Neural cell (in vitro differentiated cells): Measurements from ENCODE around the gene PACSIN2. TPM values are rescaled to one million over a fixed set of nuclear protein-coding genes. Genes with fewer than 3 reads are reported as not detected.

ENCODE experiments used
- H2AFZ ChIP-seq: fragments of 200-600, 300-800 bp; sonication (generic), shearing (Covaris generic); 2 replicates; pipeline ENCODE4 v1.6.0; 2014; ENCODE audit warnings: low read depth, mild to moderate bottlenecking, antibody characterized with exemption, low read length, moderate library complexity
- H3F3A ChIP-seq: fragments of 200-600 bp; shearing (Covaris generic); 2 replicates; pipeline ENCODE4 v1.6.1; 2016; ENCODE audit warnings: mild to moderate bottlenecking, moderate library complexity, mixed read lengths, antibody characterized with exemption, low read length; ENCODE audit not compliant: insufficient read depth, poor library complexity, severe bottlenecking
- H3K27ac ChIP-seq: fragments of 200-600, 300-800 bp; sonication (generic), shearing (Covaris generic); 2 replicates; pipeline ENCODE4 v1.5.1; 2014; ENCODE audit warnings: mild to moderate bottlenecking, low read length, moderate library complexity
- H3K27me3 ChIP-seq: fragments of 300-800, 200-600 bp; sonication (generic), shearing (Covaris generic); 2 replicates; pipeline ENCODE4 v1.6.0; 2014; ENCODE audit warnings: mild to moderate bottlenecking, low read depth, low read length, moderate library complexity; ENCODE audit not compliant: insufficient read depth
- H3K36me3 ChIP-seq: fragments of 300-800, 200-600 bp; sonication (generic), shearing (Covaris generic); 2 replicates; pipeline ENCODE4 v1.5.1; 2014; ENCODE audit warnings: mild to moderate bottlenecking, antibody characterized with exemption, low read length, moderate library complexity; ENCODE audit not compliant: insufficient read depth
- H3K4me2 ChIP-seq: fragments of 300-800, 200-600 bp; sonication (generic), shearing (Covaris generic); 2 replicates; pipeline ENCODE4 v1.6.0; 2014; ENCODE audit warnings: mild to moderate bottlenecking, low read length
- H3K4me3 ChIP-seq: fragments of 300-800, 200-600 bp; sonication (generic), shearing (Covaris generic); 2 replicates; pipeline ENCODE4 v1.5.1; 2014; ENCODE audit warnings: mild to moderate bottlenecking, low read length, moderate library complexity
- H3K79me2 ChIP-seq: fragments of 200-600 bp; shearing (Covaris generic); replicated peaks from 2 replicates; pipeline ENCODE4 v1.6.0; 2014; ENCODE audit warnings: mild to moderate bottlenecking, low read length, moderate library complexity; ENCODE audit not compliant: insufficient read depth
- H3K9ac ChIP-seq: fragments of 300-800, 200-600 bp; sonication (generic), shearing (Covaris generic); 2 replicates; pipeline ENCODE4 v1.6.1; 2016; ENCODE audit warnings: mild to moderate bottlenecking, low read length, mixed read lengths
- H3K9me2 ChIP-seq: fragments of 200-600 bp; shearing (Covaris generic); 2 replicates; pipeline ENCODE4 v1.6.1; 2016; ENCODE audit warnings: mild to moderate bottlenecking, low read length, mixed read lengths; ENCODE audit not compliant: insufficient read depth
- H3K9me3 ChIP-seq: fragments of 200-600, 300-800 bp; sonication (generic), shearing (Covaris generic); 2 replicates; pipeline ENCODE4 v1.6.1; 2016; ENCODE audit warnings: mild to moderate bottlenecking, mixed run types, low read length, moderate library complexity, mixed read lengths
- H4K20me1 ChIP-seq: fragments of 200-600 bp; shearing (Covaris generic); 2 replicates; pipeline ENCODE4 v1.6.1; 2016; ENCODE audit warnings: mild to moderate bottlenecking, mixed run types; ENCODE audit not compliant: insufficient read depth
- CTCF ChIP-seq: fragments of 450-650 bp; IDR thresholded peaks from 2 replicates; pipeline ENCODE4 v1.5.1; 2014; ENCODE audit warnings: antibody characterized with exemption, mild to moderate bottlenecking, moderate library complexity; ENCODE audit not compliant: poor library complexity, severe bottlenecking
- EP300 ChIP-seq: fragments of 450-650 bp; conservative IDR thresholded peaks from 2 replicates; pipeline ENCODE4 v1.6.1; 2014; ENCODE audit warnings: antibody characterized with exemption, mild to moderate bottlenecking, moderate library complexity; ENCODE audit not compliant: poor library complexity, severe bottlenecking
- EZH2 ChIP-seq: fragments of 200-600, 300-800 bp; shearing (Covaris generic), sonication (generic); IDR thresholded peaks from 2 replicates; pipeline ENCODE4 v1.6.1; 2014; ENCODE audit warnings: antibody characterized with exemption, low read length, borderline replicate concordance, mild to moderate bottlenecking; ENCODE audit not compliant: insufficient read depth, poor library complexity, severe bottlenecking
- MXI1 ChIP-seq: fragments of 450-650 bp; conservative IDR thresholded peaks from 2 replicates; pipeline ENCODE4 v1.6.1; 2014; ENCODE audit warnings: antibody characterized with exemption, mild to moderate bottlenecking; ENCODE audit not compliant: poor library complexity, severe bottlenecking
- POLR2AphosphoS5 ChIP-seq: IDR thresholded peaks from 2 replicates; pipeline ENCODE4 v1.6.1; 2012
- RAD21 ChIP-seq: fragments of 450-650 bp; conservative IDR thresholded peaks from 2 replicates; pipeline ENCODE4 v1.6.1; 2014; ENCODE audit warnings: antibody characterized with exemption, mild to moderate bottlenecking, moderate library complexity
- REST ChIP-seq: IDR thresholded peaks from 2 replicates; pipeline ENCODE4 v1.6.1; 2012; ENCODE audit warnings: borderline replicate concordance
- SMC3 ChIP-seq: fragments of 450-650 bp; conservative IDR thresholded peaks from 2 replicates; pipeline ENCODE4 v1.6.1; 2014; ENCODE audit warnings: antibody characterized with exemption, mild to moderate bottlenecking, moderate library complexity; ENCODE audit not compliant: poor library complexity
- TAF1 ChIP-seq: IDR thresholded peaks from 2 replicates; pipeline ENCODE4 v1.6.1; 2012; ENCODE audit warnings: low read depth
- polyA plus RNA-seq: library from polyadenylated mRNA; depleted of rRNA; stranded (reverse); fragments of >200 nt; gene quantifications from 2 replicates; pipeline ENCODE4 v1.2.3, GENCODE V29; 2014

The PACSIN2 gene
- polyA plus RNA-seq, 1 donor from 2014 or later: 47.2 TPM

DNA sequence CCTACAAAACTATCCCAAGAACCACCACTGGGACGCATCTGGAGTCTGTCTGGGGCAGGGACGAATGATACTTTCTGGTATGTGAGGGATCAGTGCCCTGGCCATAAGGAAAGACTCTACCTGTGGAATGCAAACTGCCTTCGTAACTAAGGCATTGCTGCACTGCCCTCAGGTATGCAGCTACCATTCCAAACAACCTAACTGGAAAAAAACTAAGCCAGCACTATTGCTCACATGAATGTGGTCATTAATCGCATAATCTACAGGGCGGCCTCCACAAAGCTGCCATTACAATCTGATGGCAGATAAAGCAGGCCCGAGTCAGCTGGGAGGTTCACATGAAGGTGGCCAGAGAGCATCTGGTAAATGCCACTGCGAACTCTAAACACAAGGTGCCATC is 3.9 kb downstream of the PACSIN2 start:
- Histone ChIP-seq H3K4me2 (no peak overlapping the region), H2AFZ (no peak overlapping the region), H3K79me2 (peaks cover 38% of the 10 kb centered on the region), H3K4me3 (no peak overlapping the region), H3K36me3 (no peaks in the 10 kb centered on the region), H3K9ac (no peak overlapping the region), H3K27ac (no peak overlapping the region), H3K9me2 (no peaks in the 10 kb centered on the region), H3K9me3 (no peaks in the 10 kb centered on the region), H3K27me3 (no peaks in the 10 kb centered on the region), H3F3A (no peaks in the 10 kb centered on the region), H4K20me1 (no peaks in the 10 kb centered on the region)
- TF ChIP-seq REST: no peak
- no peak for TF ChIP-seq SMC3
- no peak for TF ChIP-seq RAD21
- no peak for TF ChIP-seq TAF1
- no peak for TF ChIP-seq CTCF
- no peak for TF ChIP-seq MXI1
- no peak for TF ChIP-seq POLR2AphosphoS5
- no peak for TF ChIP-seq EP300
- no peak for TF ChIP-seq EZH2

GRCh38 chr22:43009444-43009843 is 5.5 kb downstream of the PACSIN2 start:
- no peaks in the 10 kb centered on the region for H3K9me3 ChIP-seq
- H2AFZ ChIP-seq: no peak overlapping the region
- TF ChIP-seq EP300: no peak
- no peak overlapping the region for H3K9ac ChIP-seq
- no peak overlapping the region for H3K4me2 ChIP-seq
- no peaks in the 10 kb centered on the region for H4K20me1 ChIP-seq
- H3K36me3 ChIP-seq: no peaks in the 10 kb centered on the region
- no peak overlapping the region for H3K4me3 ChIP-seq
- H3K79me2 ChIP-seq: peaks cover 47% of the 10 kb centered on the region
- no peaks in the 10 kb centered on the region for H3F3A ChIP-seq
- no peaks in the 10 kb centered on the region for H3K27me3 ChIP-seq
- no peaks in the 10 kb centered on the region for H3K9me2 ChIP-seq
- no peak overlapping the region for H3K27ac ChIP-seq

DNA sequence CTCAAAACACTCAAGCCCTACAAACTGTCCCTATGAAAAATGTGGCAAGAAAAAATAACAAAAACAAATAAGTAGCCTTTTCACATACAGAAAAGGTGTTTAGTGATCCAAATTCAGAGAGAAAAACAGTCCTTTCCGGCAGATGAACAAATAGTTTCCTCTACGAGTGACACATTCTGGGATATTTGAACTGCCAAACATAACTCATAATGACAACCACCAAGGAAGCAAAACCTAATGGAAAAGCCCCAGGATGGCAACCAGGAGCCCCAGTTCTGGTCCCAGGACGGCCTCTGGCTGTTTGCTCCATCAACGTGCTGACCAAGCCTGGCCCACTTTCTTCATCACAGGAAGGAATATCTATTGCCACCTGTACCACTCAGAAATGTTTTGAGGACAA is 6.0 kb downstream of the PACSIN2 start:
- no peaks in the 10 kb centered on the region for H3K36me3 ChIP-seq
- no peaks in the 10 kb centered on the region for H4K20me1 ChIP-seq
- no peak overlapping the region for H3K4me2 ChIP-seq
- H3K27ac ChIP-seq: no peak overlapping the region
- H3K79me2 ChIP-seq: peaks cover 47% of the 10 kb centered on the region
- H3K9ac ChIP-seq: no peak overlapping the region
- no peak overlapping the region for H3K4me3 ChIP-seq
- no peaks in the 10 kb centered on the region for H3K9me3 ChIP-seq
- H3K27me3 ChIP-seq: no peaks in the 10 kb centered on the region
- no peak for TF ChIP-seq POLR2AphosphoS5
- TF ChIP-seq TAF1: no peak
- no peak for TF ChIP-seq EZH2
- no peak for TF ChIP-seq SMC3
- TF ChIP-seq RAD21: no peak
- TF ChIP-seq EP300: no peak
- TF ChIP-seq CTCF: no peak
- TF ChIP-seq MXI1: no peak
- TF ChIP-seq REST: no peak
- H3F3A ChIP-seq: no peaks in the 10 kb centered on the region
- H3K9me2 ChIP-seq: no peaks in the 10 kb centered on the region
- H2AFZ ChIP-seq: no peak overlapping the region
